22Rv1 (cell line): ENCODE results near the gene TMEM271.

ENCODE experiments used
- CTCF ChIP-seq: fragments of 450-650 bp; IDR thresholded peaks from 2 replicates; pipeline ENCODE4 v1.5.1; 2017; ENCODE audit warnings: mild to moderate bottlenecking
- ZFX ChIP-seq: fragments of 450-650 bp; IDR thresholded peaks from 2 replicates; pipeline ENCODE4 v1.6.1; 2017; ENCODE audit warnings: antibody characterized with exemption, borderline replicate concordance

GRCh38 chr4:624705-625590 is 48.9 kb upstream of the TMEM271 start, which contains the start of gene PDE6B:
- TF ChIP-seq CTCF (no peak), ZFX (no peak)
